ENCODE data around the gene CACFD1. TPM values are rescaled to one million over a fixed set of nuclear protein-coding genes. Genes with fewer than 3 reads are reported as not detected.

The CACFD1 gene
- 13.8 and 15.0 TPM in 2 replicates for total RNA-seq

DNA sequence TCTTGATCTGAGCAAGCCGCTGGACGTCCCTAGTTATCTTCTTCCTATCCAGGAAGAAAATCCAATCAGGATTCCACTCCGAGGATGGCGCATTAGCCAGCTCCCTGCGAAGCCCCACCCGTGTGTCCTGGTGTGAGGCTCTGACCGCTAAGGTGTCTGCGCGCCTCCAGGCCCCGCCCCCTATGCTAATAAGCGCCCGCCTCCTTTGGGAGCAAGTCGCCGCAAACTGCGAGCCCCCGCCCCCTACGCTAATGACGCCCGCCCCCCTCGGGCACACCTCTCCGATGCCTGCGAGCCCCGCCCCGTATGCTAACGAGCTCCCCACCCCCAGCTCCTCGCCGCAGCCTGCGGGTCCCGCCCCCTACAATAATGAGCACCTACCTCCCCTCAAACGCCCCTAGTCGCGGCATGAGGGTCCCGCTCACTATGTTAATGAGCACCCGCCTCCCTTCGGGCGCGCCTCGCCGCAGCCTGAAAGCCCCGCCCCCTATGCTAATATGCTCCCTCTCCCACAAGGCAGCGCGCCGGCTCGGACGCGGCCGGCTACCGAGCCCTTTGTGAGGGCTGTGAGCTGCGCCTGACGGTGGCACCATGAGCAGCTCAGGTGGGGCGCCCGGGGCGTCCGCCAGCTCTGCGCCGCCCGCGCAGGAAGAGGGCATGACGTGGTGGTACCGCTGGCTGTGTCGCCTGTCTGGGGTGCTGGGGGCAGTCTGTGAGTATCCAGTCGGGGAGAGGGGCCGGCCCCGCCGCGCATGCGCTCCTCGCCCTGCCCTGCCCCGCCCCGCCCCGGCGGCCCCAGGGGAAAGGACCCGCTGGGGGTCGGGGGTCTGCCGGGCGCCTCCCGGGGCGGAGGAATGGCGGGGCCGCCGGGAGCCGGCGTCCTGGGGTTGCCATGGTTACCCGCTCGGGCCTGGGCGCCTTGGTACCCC, at the start of gene CACFD1:
CACFD1 (plus strand) TSS at position 503 of the 929 bp plus-strand sequence; CDS start at position 592, 89 bp downstream.
- Mint-ChIP-seq H3K27me3 (no peaks in the 10 kb centered on the region), H3K4me3 (peak within 1 kb of the TSS; percentile 90), H3K27ac (peak within 1 kb of the TSS; percentile 89), H3K36me3 (ENCODE audit: low read depth) (peaks cover 8% of the 10 kb centered on the region), H3K4me1 (peaks cover 20% of the 10 kb centered on the region), H3K9me3 (no peaks in the 10 kb centered on the region)
- DNase-seq (peak; percentile 97), ATAC-seq (ENCODE audit: low read depth) (peak; percentile 77)
- no peak for TF ChIP-seq CTCF (IDR thresholded peaks at IDR 0.05)
- intact Hi-C loops (cut with micrococcal nuclease), result loop anchor here (1.0 kb wide), 6 partner anchors 18 to 566 kb away; partner anchors contain the start of genes BRD3OS, REXO4, STKLD1 and SURF4
- CTCF ChIA-PET, result interaction anchor here (1.2 to 1.5 kb wide), 2 partner anchors 27 to 273 kb away, joined by 3 to 5 read pairs; no protein-coding TSS in a partner anchor
- POLR2A ChIA-PET, result interaction anchor here (0.6 to 2.7 kb wide), 20 partner anchors 9 to 790 kb away, joined by 3 to 44 read pairs (median 5); partner anchors contain the start of genes ADAMTS13, DDX31, GTF3C4 and GTF3C5

GRCh38 chr9:133415170-133415569, 44.6 kb upstream of the CACFD1 start:
- no peak for TF ChIP-seq CTCF (IDR thresholded peaks at IDR 0.05)
- no peak for DNase-seq
- no peak for ATAC-seq (ENCODE audit: low read depth)
- CTCF ChIA-PET, result interaction anchor here (0.6 kb wide), 1 partner anchor 226 kb away, joined by 5 read pairs; no protein-coding TSS in a partner anchor
- Mint-ChIP-seq H3K4me1 (peaks cover 54% of the 10 kb centered on the region), H3K27me3 (no peaks in the 10 kb centered on the region), H3K36me3 (ENCODE audit: low read depth) (peaks cover 54% of the 10 kb centered on the region), H3K27ac (no peak overlapping the region), H3K9me3 (peaks cover 3% of the 10 kb centered on the region), H3K4me3 (no peak overlapping the region)
- POLR2A ChIA-PET, result interaction anchor here (0.6 to 1.4 kb wide), 4 partner anchors 26 to 1735 kb away, joined by 3 to 5 read pairs (median 3); partner anchors contain the start of gene CACFD1
- intact Hi-C loops (cut with micrococcal nuclease), result no loop called here

- Mint-ChIP-seq H3K36me3 (ENCODE audit: low read depth) (peaks cover 31% of the 10 kb centered on the region), H3K27ac (peak within 1 kb of the TSS; percentile 91), H3K4me3 (peak within 1 kb of the TSS; percentile 90), H3K27me3 (no peaks in the 10 kb centered on the region), H3K4me1 (peaks cover 71% of the 10 kb centered on the region), H3K9me3 (peaks cover 3% of the 10 kb centered on the region)
- TF ChIP-seq CTCF (IDR thresholded peaks at IDR 0.05), result no peak
- ChIA-PET POLR2A (interaction anchor here (0.6 to 2.1 kb wide), 8 partner anchors 15 to 70 kb away, joined by 3 to 12 read pairs (median 4); partner anchors contain the start of genes CACFD1, MED22, RPL7A and STKLD1), CTCF (interaction anchor here (1.2 to 2.0 kb wide), 2 partner anchors 13 to 325 kb away, joined by 3 to 4 read pairs; no protein-coding TSS in a partner anchor)
- DNase-seq (peak; percentile 86), ATAC-seq (ENCODE audit: low read depth) (peak; percentile 84)
- intact Hi-C loops (cut with micrococcal nuclease), result loop anchor here (1.0 kb wide), 5 partner anchors 42 to 388 kb away; partner anchors contain the start of genes GTF3C5, SLC2A6, STKLD1 and SURF4
Observed at GRCh38 chr9:133417541-133418461, 42.0 kb upstream of the CACFD1 start, which contains the start of gene REXO4. REXO4 (minus strand) TSS chr9:133418010; CDS start chr9:133417844, 166 bp downstream.

- Mint-ChIP-seq H3K36me3 (ENCODE audit: low read depth) (peaks cover 19% of the 10 kb centered on the region), H3K4me3 (peak overlapping the region; percentile 90), H3K4me1 (peaks cover 70% of the 10 kb centered on the region), H3K27ac (peak overlapping the region; percentile 91), H3K27me3 (no peaks in the 10 kb centered on the region), H3K9me3 (peaks cover 3% of the 10 kb centered on the region)
- intact Hi-C loops (cut with micrococcal nuclease), result no loop called here
- DNase-seq (no peak), ATAC-seq (ENCODE audit: low read depth) (no peak)
- ChIA-PET POLR2A (interaction anchor here (0.6 to 2.1 kb wide), 7 partner anchors 22 to 71 kb away, joined by 3 to 12 read pairs (median 4); partner anchors contain the start of genes CACFD1, MED22, RPL7A and SLC2A6), CTCF (no interaction called here)
- no peak for TF ChIP-seq CTCF (IDR thresholded peaks at IDR 0.05)
Observed at GRCh38 chr9:133419005-133419404, 40.8 kb upstream of the CACFD1 start.
